GM19468 (cell line): ENCODE data around the gene RALGAPA1.
"Not testable (repeated sequence)": the region's sequence is repeated elsewhere in the genome, so short reads cannot be mapped to it uniquely, and the experiment has no call there.

Source experiments
- ATAC-seq: cut with Tn5 transposase; IDR thresholded peaks from one replicate; pipeline ENCODE4 v1.9.1; 2021; ENCODE audit warnings: mild to moderate bottlenecking, moderate library complexity, moderate number of reproducible peaks; ENCODE audit not compliant: unreplicated experiment; ENCODE audit errors: extremely low read depth

The RALGAPA1 gene

GRCh38 chr14:35766700-35767082 is 42.4 kb downstream of the RALGAPA1 start:
- ATAC-seq, result no peak

- ATAC-seq, result no peak
Measured at GRCh38 chr14:35766036-35766699, 42.9 kb downstream of the RALGAPA1 start.

- no peak for ATAC-seq
Measured at GRCh38 chr14:35761922-35762321, 47.2 kb downstream of the RALGAPA1 start.

GRCh38 chr14:35760143-35760542 is 49.0 kb downstream of the RALGAPA1 start:
- no peak for ATAC-seq

- ATAC-seq, result no peak
Measured at GRCh38 chr14:35758523-35759129, 50.5 kb downstream of the RALGAPA1 start.

GRCh38 chr14:35754671-35755070 is 54.4 kb downstream of the RALGAPA1 start:
- no peak for ATAC-seq

GRCh38 chr14:35752380-35752779 is 56.7 kb downstream of the RALGAPA1 start:
- ATAC-seq, result no peak

- no peak for ATAC-seq
Measured at GRCh38 chr14:35750202-35750904, 58.7 kb downstream of the RALGAPA1 start.

- ATAC-seq, result no peak
Measured at GRCh38 chr14:35747379-35747778, 61.7 kb downstream of the RALGAPA1 start.

GRCh38 chr14:35742442-35742841 is 66.7 kb downstream of the RALGAPA1 start:
- no peak for ATAC-seq

GRCh38 chr14:35742032-35742371 is 67.1 kb downstream of the RALGAPA1 start:
- ATAC-seq, result no peak

- ATAC-seq, result no peak
Measured at GRCh38 chr14:35741345-35742031, 67.6 kb downstream of the RALGAPA1 start.

GRCh38 chr14:35740215-35740614 is 68.9 kb downstream of the RALGAPA1 start:
- no peak for ATAC-seq

GRCh38 chr14:35735163-35735562 is 73.9 kb downstream of the RALGAPA1 start:
- ATAC-seq, result not testable (repeated sequence)

- ATAC-seq, result not testable (repeated sequence)
Measured at GRCh38 chr14:35733510-35733909, 75.6 kb downstream of the RALGAPA1 start.

- ATAC-seq, result no peak
Measured at GRCh38 chr14:35730871-35731270, 78.2 kb downstream of the RALGAPA1 start.

GRCh38 chr14:35727764-35728163 is 81.3 kb downstream of the RALGAPA1 start:
- ATAC-seq, result no peak

GRCh38 chr14:35725930-35726329 is 83.2 kb downstream of the RALGAPA1 start:
- ATAC-seq, result no peak

- ATAC-seq, result no peak
Measured at GRCh38 chr14:35715079-35715478, 94.0 kb downstream of the RALGAPA1 start.

- ATAC-seq, result no peak
Measured at GRCh38 chr14:35712466-35712865, 96.6 kb downstream of the RALGAPA1 start.

GRCh38 chr14:35708062-35708461 is 101.0 kb downstream of the RALGAPA1 start:
- ATAC-seq, result no peak
